Iris pigment epithelial cell (primary cell): ENCODE data around the gene ARHGEF1.

Experiments used
- DNase-seq: peaks from one replicate; pipeline ENCODE4 v3.0.0-alpha.2; 2011; ENCODE audit warnings: low read depth

ARHGEF1 gene

DNA sequence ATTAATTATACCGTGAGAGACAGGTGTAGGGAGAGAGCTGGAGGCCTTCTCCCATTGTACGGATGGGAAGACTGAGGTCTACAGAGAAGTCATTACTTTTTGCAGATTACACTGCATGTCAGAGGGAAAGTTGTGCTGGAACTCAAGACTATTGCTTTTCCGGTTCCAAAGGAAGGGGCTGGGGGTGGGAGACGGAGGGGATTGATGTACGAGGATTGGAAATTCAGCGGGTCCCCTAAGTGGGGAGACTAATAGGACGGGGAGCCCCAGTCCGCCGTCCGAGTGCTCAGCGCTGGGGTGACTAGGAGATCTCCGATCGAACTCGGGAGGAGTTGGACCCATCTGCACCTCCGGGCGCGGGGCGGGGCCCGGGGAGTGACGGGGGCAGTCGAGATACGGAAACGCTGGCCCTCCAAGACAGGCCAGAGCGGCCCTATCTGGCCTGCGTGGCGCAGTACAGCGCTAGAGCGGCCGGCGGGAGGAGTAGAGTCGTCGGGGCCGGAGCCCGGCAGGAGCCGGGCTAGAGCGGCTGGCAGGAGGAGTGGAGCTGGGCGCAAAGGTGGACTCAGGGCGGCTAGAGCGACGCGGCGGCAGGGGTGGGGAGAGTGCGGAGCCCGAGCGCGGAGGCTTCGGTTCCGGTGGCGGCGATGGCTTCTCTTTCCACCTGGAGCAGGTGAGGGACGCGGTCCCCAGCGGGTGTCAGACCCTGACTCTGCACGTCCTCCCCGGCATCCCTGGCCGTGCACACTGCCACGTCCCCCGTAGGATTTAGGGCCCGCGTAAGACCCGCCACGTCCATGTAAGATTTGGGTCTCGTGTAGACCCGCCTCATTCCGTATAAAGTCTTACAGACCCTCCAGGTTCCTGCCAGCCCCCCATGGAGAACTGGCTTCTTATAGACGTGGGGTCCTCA lies 1.1 kb downstream of the ARHGEF1 start:
- peak; percentile 98 for DNase-seq

DNA sequence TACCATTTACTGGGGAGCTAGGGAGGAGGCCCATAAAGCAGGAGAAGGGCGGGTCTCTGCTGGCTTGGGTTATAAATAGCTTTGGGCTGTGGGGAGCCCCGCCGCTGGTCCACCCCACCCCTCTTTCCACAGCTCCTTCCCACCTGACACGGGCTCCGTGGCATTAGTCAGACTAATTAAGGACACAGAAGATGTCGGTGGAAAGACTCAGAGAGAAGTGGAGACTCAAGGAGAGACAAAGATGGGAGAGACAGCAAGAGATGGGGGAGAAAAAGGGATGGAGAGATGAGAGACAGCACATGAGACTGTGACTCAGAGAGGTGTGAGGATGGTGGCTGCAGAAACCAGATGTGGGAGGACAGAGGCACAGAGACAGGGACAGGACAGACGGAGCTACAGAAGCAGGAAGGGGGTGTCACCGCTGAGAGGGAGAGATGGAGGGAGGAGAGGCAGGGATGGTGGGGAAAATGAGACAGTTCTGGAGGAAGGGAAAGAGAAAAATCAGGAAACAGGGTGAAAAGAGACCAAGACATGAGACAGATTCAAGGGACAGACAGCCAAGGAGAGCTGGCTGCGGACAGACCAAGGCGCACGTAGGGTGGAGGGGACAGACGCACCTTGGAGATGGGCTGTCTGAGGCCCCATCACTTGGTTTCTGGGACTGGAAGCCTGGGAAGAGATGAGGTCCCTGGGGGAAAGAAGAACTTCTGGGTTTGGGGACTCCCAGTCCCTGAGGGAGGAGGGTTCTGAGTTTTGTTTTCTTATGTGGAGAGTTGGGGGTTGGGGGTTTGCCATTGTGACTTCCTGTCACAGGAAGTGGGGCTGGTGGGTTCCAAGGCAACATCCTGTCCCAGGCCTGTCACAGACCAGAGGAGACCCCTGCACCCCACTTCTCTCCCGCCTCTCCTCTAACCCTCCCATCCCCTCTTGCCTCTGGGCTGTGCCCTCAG lies 4.1 kb downstream of the ARHGEF1 start:
- no peak for DNase-seq

DNA sequence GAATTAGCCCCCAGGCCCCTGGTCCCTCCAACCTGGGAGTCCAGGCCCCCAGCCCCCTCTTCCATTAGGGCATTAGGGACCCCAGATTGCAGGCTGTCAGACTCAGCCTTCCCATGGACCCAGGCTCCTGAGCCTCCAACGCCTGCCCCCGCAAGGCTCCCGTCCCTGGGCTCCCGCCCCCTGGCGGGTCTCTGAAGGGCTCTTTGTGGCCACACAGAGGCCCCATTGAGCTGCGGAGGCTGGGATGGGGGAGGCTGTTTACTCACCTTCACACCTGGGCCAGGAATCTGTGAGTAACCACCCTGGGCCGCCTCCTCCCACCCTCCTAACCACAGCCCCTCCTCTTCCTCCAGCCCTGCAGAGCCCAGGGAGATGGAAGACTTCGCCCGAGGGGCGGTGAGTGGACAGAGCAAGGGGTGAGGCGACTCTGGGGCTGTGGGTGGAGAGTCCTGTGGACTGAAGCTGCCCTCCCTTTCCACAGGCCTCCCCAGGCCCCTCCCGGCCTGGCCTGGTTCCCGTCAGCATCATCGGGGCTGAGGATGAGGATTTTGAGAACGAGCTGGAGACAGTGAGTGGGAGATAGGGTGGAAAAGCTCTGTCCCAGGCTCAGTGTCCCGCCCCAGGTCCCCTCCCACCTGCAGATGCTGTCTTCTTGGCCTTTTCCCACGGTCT lies 4.9 kb downstream of the ARHGEF1 start:
- peak; percentile 60 for DNase-seq

DNA sequence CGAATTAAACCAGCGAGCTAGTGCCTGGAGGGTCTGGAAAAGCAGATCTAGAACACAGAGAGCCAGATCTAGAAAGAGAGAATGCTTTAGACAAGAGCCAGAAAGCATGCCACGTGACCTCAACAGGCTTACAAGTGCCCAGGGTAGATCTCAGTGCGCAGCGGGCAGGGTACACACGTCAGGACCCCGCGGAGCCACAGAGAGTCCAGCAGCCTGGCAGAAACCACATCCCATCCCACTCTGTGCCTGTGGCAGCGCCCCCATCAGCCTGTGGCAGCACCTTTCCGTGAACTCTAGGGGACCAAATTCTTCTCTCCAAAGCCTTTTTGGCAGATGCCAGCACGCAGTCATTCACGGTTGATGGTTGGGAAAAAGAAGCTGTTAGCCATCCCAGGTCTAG lies 5.9 kb downstream of the ARHGEF1 start:
- DNase-seq, result no peak

DNA sequence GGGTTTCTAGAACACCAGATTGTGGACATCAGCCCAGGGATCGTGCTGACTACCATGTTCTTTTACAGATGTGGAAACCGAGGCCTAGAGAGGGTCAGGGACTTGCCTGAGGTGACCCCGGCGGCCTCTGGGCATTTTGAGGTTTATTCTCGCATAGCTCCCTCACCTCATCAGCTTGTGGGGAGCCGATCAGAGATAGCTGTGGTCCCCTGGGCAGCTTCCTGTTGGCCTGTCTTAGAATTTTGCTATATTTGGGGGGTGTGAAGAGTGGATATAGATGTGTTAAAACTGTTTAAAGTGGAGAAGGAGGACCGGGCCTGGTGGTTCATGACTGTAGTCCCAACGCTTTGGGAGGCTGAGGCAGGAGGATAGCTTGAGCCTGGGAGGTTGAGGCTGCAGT lies 6.9 kb downstream of the ARHGEF1 start:
- no peak for DNase-seq

DNA sequence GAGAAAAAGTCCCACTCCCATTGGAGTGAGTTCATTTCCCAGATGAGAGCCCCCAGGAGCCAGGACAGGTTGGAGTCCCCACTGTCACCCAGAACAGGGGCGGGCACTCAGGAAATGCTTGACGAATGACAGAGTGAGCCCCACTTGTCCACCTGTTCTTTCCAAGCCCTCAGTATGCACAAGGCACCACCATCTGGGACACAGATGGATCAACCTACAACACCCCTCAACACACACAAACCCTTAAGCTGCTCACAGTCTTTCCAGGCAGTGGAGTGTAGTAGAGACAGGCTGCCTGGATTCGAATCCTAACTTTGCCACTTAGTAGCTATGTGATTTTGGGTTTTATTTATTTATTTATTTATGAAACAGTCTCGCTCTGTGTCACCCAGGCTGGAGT lies 8.0 kb downstream of the ARHGEF1 start:
- no peak for DNase-seq

DNA sequence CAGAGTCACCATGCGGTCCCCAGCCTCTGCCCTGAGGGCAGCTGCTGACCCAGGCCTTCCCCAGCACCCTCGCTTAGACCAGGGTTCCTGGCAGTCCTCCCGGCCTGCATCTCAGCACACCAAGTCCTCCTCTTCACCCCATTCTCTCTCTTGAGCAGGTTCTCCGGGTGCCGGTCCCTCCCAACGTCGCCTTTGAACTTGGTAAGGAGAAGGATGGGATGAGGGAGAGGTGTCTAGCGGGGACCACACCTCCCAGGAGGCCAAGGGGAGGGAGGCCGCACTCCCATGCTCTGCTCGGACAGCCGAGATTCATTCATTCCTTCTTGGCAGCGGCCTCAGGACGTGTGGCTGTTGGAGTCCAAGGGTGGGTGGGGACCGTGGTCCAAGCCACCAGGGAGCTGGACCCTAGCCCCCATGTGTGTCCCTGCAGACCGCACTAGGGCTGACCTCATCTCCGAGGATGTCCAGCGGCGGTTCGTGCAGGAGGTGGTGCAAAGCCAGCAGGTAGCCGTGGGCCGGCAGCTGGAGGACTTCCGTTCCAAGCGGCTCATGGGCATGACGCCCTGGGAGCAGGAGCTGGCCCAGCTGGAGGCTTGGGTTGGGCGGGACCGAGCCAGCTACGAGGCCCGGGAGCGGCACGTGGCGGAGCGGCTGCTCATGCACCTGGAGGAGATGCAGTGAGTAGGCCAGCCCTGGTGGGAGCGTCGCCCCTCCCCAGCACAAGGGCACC lies 9.4 kb downstream of the ARHGEF1 start:
- DNase-seq, result no peak

DNA sequence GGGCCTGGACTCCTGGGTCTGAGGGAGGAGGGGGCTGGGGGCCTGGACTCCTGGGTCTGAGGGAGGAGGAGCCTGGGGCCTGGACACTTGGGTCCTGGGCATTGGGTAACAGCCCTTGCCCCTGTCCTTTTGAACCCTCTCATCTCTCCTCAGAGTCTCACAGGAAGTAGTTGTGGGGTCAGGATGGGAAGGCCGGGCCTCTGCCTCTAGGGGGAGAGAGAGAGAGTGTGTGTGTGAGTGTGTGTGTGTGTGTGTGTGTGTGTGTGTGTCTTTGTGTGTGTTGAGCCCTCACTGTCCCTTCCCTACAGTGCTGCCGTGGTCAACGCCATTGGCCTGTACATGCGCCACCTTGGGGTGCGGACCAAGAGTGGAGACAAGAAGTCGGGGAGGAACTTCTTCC lies 10.9 kb downstream of the ARHGEF1 start:
- DNase-seq, result peak; percentile 44

DNA sequence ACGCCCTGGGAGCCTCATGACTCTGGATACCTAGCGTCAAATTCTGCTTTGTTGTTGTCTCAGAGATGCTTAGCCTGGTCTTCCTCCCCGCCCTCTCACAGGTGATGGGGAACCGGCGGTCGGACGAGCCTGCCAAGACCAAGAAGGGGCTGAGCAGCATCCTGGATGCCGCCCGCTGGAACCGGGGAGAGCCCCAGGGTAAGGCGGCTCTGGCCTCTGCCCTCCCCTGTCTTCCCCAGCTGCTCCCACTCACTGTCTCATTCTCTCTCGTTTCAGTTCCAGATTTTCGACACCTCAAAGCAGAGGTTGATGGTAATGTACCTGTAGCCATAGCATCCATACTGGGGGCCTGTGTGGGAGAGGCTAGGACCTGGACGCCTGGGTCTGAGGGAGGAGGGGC lies 11.4 kb downstream of the ARHGEF1 start:
- no peak for DNase-seq

DNA sequence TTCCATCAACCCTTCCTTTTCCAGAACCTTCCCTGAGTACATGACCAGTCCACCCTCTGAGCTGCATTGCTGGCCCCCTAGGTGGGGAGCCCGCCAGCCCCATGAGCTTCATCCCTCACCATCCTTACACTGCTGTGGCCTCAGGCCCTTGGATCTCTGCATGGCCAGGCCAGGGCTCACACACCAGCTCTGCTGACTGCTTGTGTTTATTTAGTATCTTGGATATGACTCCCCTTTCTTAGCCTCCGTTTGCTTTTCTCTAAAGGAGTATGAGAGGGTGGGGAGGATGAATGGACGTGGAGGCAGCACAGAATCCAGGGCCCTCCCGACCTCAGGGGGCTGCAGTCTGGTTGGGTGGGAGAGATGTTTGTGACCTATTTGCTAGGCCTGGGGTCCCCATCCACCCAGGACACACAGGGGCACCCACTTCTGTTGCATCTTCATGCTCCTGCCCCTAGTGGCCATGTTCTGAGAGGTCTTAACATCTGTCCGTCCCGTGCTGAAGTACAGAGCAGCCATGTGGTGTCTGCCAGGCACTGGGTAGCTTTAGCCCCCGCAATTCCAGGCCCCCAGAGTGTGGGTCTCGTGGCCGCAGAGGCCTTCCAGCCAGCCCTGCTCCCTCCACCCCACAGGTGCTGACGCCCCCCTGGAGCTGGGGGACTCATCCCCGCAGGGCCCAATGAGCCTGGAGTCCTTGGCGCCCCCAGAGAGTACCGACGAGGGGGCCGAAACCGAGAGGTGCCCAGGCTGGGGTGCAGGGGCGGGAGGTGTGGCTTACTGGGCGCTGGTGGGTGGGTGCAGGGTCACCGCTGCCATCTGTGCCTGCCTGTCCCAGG lies 13.0 kb downstream of the ARHGEF1 start:
- DNase-seq, result no peak

DNA sequence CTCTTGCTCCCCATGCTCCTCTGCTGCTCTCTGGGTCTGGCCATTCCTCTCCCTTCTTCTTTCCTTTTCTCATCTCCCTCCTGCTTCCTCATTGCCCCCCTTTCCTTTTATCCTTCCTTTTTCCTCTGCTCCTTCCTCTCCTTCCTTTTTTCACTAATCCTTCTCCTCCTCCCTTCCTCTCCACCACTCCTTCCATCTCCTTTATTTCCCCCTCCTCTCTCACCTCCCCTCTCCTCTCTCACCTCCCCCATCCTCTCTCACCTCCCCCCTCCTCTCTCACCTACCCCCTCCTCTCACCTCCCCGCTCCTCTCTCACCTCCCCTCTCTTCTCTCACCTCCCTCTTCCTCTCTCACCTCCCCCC lies 13.6 kb downstream of the ARHGEF1 start:
- no peak for DNase-seq

DNA sequence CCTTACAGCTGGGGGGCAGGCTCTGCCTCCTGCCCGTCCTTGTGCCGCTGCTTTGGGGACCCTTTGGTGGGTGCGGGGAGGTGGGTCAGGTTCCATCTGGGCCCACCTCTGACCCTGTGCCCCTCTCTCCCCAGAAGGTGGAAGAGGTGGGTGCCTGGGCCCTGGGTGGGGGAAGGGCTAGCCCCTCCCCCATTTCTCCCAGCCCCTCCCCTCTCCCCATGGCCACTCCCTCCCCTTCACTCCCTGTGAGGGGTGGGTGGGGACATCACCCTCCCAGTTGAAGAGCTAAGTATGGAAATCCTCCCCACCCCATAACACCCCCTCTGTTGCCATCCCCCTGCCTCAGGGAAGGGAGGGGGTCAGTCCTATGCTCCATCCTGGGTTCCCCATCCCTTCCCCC lies 14.2 kb downstream of the ARHGEF1 start:
- DNase-seq, result no peak

DNA sequence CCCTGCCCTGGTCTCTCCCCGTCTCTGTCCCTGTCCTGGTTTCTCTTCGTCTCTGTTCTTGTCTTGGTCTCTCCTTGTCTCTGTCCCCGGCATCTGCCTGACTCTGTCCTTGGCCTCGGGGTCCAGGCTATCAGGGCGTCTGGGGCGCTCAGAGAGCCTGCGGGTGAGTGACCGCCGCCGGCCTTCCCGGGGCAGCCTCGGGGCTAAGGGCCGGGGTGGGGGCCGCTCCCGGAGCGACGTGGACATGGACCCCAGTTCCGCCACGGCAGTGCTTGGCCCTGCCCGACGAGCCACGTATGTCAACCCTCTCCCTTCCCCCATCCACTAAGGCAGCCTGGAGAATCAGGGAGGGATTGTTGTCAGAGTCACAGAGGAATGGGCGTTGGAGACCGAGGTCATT lies 14.8 kb downstream of the ARHGEF1 start:
- no peak for DNase-seq

DNA sequence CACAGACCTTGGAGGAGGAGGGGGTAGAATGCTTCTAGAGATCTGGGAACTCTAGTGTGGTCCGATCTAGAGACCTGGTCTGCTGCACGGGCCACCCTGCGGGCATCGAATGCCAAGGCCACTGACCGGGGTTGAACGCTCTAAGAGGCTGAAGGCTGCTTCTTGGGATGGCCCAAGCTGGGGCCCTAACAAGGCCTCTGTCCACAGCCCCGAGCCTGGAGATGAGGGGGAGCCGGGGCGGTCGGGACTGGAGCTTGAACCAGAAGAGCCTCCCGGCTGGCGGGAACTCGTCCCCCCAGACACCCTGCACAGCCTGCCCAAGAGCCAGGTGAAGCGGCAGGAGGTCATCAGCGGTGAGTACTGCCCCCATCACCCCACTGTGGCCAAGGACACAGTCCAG lies 15.3 kb downstream of the ARHGEF1 start:
- no peak for DNase-seq

DNA sequence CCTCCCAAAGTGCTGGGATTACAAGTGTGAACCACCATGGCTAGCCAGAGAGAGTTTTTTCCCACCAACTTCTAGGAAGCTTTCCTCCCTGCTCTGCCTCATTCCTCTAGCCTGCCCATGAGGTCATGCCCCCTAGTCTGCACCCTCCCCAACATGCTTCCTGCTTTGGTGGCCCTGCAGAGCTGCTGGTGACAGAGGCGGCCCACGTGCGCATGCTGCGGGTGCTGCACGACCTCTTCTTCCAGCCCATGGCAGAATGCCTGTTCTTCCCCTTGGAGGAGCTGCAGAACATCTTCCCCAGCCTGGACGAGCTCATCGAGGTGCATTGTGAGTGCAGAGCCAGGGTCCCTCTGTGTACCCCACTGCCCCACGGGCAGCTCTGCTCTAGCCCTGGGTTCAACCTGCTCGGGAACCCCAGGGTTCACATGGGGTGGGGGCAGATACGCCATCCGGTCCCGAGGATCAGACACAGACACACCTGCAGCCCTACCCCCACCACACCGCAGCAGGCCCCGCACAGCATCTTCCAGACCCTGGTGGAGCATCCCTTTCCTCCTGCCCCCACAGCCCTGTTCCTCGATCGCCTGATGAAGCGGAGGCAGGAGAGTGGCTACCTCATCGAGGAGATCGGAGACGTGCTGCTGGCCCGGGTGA lies 18.9 kb downstream of the ARHGEF1 start:
- DNase-seq, result no peak

DNA sequence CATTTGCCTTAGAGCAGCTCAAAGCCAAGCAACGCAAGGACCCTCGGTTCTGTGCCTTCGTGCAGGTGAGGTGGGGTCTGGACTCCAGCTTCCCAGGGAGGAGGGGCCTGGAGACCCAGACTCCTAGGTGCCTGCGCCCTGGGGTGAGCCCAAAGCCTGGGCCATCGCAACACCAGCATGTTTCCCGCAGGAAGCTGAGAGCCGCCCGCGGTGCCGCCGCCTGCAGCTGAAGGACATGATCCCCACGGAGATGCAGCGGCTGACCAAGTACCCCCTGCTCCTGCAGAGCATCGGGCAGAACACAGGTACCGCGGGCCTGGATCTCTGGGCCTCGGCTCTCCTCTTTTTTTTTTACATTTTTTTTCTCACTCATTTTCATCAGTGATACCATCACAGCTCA lies 19.6 kb downstream of the ARHGEF1 start:
- DNase-seq, result no peak

DNA sequence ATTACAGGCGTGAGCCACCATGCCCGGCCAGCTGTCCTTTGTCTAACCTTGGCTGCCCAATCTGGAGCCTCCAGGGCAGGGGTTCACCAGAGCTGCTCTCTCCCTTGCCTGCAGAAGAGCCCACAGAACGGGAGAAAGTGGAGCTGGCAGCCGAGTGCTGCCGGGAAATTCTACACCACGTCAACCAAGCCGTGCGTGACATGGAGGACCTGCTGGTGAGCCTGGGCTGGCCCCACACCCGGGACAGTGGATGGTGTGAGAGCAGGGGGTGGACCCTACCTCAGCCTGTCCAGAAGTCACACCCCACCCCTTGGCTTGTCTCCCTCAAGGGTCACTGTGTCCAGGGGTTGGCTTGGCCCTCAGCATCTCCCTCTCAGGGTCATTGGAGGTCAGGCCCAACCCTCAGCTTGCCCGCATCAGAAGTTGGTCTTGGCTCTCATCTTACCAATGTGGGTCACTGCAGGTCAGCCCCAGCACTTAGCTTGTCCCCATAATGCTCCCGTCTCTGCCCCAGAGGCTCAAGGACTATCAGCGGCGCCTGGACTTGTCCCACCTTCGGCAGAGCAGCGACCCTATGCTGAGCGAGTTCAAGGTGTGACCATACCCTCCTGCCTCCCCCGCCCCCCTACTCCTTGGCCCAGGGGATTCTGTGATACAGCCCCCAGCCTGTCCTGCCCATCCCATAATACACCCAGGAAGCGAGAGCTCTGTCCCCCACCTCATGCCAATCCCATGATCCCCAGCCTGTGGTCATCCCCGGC lies 20.4 kb downstream of the ARHGEF1 start:
- DNase-seq, result no peak

DNA sequence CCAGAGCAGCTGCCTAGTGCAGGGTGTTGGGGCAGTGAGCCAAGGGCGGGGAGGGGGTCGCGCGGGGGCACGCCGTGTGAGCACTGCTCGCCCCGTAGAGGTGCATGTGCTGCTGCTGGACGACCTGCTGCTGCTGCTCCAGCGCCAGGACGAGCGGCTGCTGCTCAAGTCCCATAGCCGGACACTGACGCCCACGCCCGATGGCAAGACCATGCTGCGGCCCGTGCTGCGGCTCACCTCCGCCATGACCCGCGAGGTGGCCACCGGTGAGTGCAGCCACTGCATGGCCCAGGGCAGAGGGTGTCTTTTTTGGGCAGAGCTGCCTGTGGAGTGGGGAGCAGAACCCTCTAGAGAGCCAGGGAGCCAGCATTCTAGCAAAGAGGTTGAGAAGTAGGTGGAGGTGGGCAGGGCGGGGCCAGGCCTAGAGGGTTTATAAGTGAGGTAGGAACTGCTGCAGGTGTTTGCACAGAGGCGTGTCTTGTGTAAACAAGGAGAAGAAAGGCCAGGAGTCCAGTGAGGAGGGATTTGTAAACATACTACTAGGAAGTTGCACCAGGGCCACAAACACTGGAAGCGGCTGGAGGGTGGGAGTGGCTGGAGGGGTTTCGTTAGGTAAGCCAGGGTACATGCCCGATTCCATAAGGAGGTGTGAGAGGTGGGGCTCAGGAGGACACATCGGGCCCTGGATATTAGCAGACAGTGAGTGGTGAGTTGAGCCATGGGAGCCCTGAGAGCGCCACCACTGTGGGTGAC lies 21.3 kb downstream of the ARHGEF1 start:
- DNase-seq, result no peak
